GM18508 (cell line): ENCODE data around the gene CSKMT.
"Not testable (repeated sequence)": the region's sequence is repeated elsewhere in the genome, so short reads cannot be mapped to it uniquely, and the experiment has no call there.

Source experiments
- ATAC-seq: cut with Tn5 transposase; IDR thresholded peaks from one replicate; pipeline ENCODE4 v1.9.1; 2021; ENCODE audit warnings: moderate number of reproducible peaks; ENCODE audit not compliant: insufficient read depth, unreplicated experiment

Gene CSKMT

GRCh38 chr11:62652161-62653006, 12.7 kb upstream of the CSKMT start:
- no peak for ATAC-seq

- ATAC-seq: no peak
These were observed 10.8 kb upstream of the CSKMT start for GRCh38 chr11:62654297-62654696.

GRCh38 chr11:62656796-62657429, 8.2 kb upstream of the CSKMT start:
- ATAC-seq: no peak

- no peak for ATAC-seq
These were observed 572 bp upstream of the CSKMT start for GRCh38 chr11:62664405-62665074.

- ATAC-seq: no peak
These were observed 617 bp downstream of the CSKMT start for GRCh38 chr11:62665599-62666258.

- no peak for ATAC-seq
These were observed 1.3 kb downstream of the CSKMT start for GRCh38 chr11:62666259-62666926.

- ATAC-seq: no peak
These were observed 2.3 kb downstream of the CSKMT start for GRCh38 chr11:62667460-62667859.

GRCh38 chr11:62669420-62670161, 4.5 kb downstream of the CSKMT start:
- no peak for ATAC-seq

GRCh38 chr11:62671236-62671607, 6.1 kb downstream of the CSKMT start:
- ATAC-seq: no peak

GRCh38 chr11:62671608-62672389, 6.7 kb downstream of the CSKMT start, which contains the start of the genes LBHD1 and UQCC3:
Gene LBHD1 (minus strand): TSS chr11:62672267. CDS start chr11:62670031, 2,236 bp downstream.
Gene UQCC3 (plus strand): TSS chr11:62671673. CDS start chr11:62671746, 73 bp downstream.
- ATAC-seq: no peak

GRCh38 chr11:62673196-62673525, 8.0 kb downstream of the CSKMT start:
- no peak for ATAC-seq

- ATAC-seq: not testable (repeated sequence)
These were observed 10.3 kb downstream of the CSKMT start for GRCh38 chr11:62675415-62675814.

GRCh38 chr11:62676698-62677097, 11.6 kb downstream of the CSKMT start:
- no peak for ATAC-seq

- no peak for ATAC-seq
These were observed 12.0 kb downstream of the CSKMT start for GRCh38 chr11:62677156-62677555.

- no peak for ATAC-seq
These were observed 12.6 kb downstream of the CSKMT start for GRCh38 chr11:62677714-62678113.

GRCh38 chr11:62678433-62678769, 13.3 kb downstream of the CSKMT start:
- no peak for ATAC-seq

- no peak for ATAC-seq
These were observed 13.9 kb downstream of the CSKMT start, which contains the start of gene UBXN1 for GRCh38 chr11:62678770-62679696. Gene UBXN1 (minus strand): TSS chr11:62679073. CDS start chr11:62678923, 150 bp downstream.

GRCh38 chr11:62680825-62681240, 15.7 kb downstream of the CSKMT start:
- no peak for ATAC-seq
